ENCODE data around the gene LAMC2.

DNA sequence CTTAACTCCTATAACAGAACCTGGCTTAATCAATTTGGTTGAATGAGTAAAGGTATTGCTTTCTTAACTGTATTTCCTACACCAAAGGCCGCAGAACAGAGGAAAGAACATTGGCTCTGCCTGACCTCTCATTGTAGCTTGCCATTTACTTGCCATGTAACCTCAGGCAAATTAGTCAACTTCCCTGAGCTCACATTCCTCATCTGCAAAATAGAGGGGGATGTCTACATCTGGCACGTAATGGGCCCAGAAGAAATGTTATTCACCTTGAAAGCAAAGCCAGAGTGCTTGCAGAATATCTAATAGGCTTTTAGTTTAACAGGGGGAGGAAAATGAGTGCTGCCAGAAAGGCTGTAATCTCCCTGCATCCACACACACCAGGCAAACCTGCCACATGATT, 44.3 kb downstream of the LAMC2 start:
- no peak for TF ChIP-seq EZH2phosphoT487 (IDR thresholded peaks at IDR 0.05; ENCODE audit: borderline replicate concordance, low read depth, low read length)
- TF ChIP-seq, protein P1, sequence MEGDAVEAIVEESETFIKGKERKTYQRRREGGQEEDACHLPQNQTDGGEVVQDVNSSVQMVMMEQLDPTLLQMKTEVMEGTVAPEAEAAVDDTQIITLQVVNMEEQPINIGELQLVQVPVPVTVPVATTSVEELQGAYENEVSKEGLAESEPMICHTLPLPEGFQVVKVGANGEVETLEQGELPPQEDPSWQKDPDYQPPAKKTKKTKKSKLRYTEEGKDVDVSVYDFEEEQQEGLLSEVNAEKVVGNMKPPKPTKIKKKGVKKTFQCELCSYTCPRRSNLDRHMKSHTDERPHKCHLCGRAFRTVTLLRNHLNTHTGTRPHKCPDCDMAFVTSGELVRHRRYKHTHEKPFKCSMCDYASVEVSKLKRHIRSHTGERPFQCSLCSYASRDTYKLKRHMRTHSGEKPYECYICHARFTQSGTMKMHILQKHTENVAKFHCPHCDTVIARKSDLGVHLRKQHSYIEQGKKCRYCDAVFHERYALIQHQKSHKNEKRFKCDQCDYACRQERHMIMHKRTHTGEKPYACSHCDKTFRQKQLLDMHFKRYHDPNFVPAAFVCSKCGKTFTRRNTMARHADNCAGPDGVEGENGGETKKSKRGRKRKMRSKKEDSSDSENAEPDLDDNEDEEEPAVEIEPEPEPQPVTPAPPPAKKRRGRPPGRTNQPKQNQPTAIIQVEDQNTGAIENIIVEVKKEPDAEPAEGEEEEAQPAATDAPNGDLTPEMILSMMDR (conservative IDR thresholded peaks at IDR 0.05; ENCODE audit: low read length): no peak
